GM23338 (cell line): ENCODE data around the gene UPP1. TPM values are rescaled to one million over a fixed set of nuclear protein-coding genes. Genes with fewer than 3 reads are reported as not detected.

ENCODE experiments used
- ATAC-seq: fragments of 200-7000 bp; cut with Tn5 transposase; 3 replicates; pipeline ENCODE4 v1.9.1; 2020
- DNase-seq: peaks from one replicate; pipeline ENCODE4 v3.0.0-alpha.2; 2015; ENCODE audit warnings: low spot score
- H2AFZ ChIP-seq: fragments of 200-600 bp; sonication (generic); 2 replicates; pipeline ENCODE4 v1.8.0; 2016; ENCODE audit warnings: antibody characterized with exemption, mild to moderate bottlenecking, moderate library complexity
- H3F3A ChIP-seq: fragments of 200-600 bp; sonication (generic); replicated peaks from 2 replicates; pipeline ENCODE4 v1.8.0; 2017; ENCODE audit warnings: antibody characterized with exemption, mixed run types, low read depth
- H3K27ac ChIP-seq: fragments of 200-600 bp; sonication (generic); 2 replicates; pipeline ENCODE4 v1.6.1; 2016; ENCODE audit warnings: low read depth
- H3K27me3 ChIP-seq: fragments of 200-600 bp; sonication (generic); 2 replicates; pipeline ENCODE4 v1.8.0; 2016; ENCODE audit warnings: mild to moderate bottlenecking, mixed run types, moderate library complexity; ENCODE audit not compliant: insufficient read depth
- H3K36me3 ChIP-seq: fragments of 200-600 bp; sonication (generic); 2 replicates; pipeline ENCODE4 v1.8.0; 2016; ENCODE audit warnings: mild to moderate bottlenecking; ENCODE audit not compliant: insufficient read depth
- H3K4me1 ChIP-seq: fragments of 200-600 bp; sonication (generic); 2 replicates; pipeline ENCODE4 v1.8.0; 2016; ENCODE audit warnings: mild to moderate bottlenecking, moderate library complexity; ENCODE audit not compliant: insufficient read depth
- H3K4me2 ChIP-seq: fragments of 200-600 bp; sonication (generic); 2 replicates; pipeline ENCODE4 v1.7.1; 2017; ENCODE audit warnings: mixed run types
- H3K4me3 ChIP-seq: fragments of 200-600 bp; sonication (generic); 2 replicates; pipeline ENCODE4 v1.6.1; 2016; ENCODE audit warnings: mixed run types
- H3K79me2 ChIP-seq: fragments of 200-600 bp; sonication (generic); replicated peaks from 2 replicates; pipeline ENCODE4 v1.8.0; 2017; ENCODE audit warnings: mild to moderate bottlenecking; ENCODE audit not compliant: insufficient read depth
- H3K9me2 ChIP-seq: fragments of 200-600 bp; sonication (generic); 2 replicates; pipeline ENCODE4 v1.8.0; 2017; ENCODE audit not compliant: insufficient read depth
- H4K20me1 ChIP-seq: fragments of 200-600 bp; sonication (generic); replicated peaks from 2 replicates; pipeline ENCODE4 v1.8.0; 2017; ENCODE audit warnings: mild to moderate bottlenecking; ENCODE audit not compliant: insufficient read depth
- H3K27ac Mint-ChIP-seq: 2 replicates; pipeline ENCODE4 v1.8.0; 2020; ENCODE audit warnings: inconsistent platforms, mild to moderate bottlenecking, moderate library complexity, mixed read lengths
- H3K27me3 Mint-ChIP-seq: 3 replicates; pipeline ENCODE4 v1.8.0; 2022; ENCODE audit warnings: low read depth, mild to moderate bottlenecking, moderate library complexity, mixed read lengths, inconsistent platforms; ENCODE audit not compliant: insufficient read depth, poor library complexity
- H3K36me3 Mint-ChIP-seq: 3 replicates; pipeline ENCODE4 v1.8.0; 2021; ENCODE audit warnings: low read depth, mild to moderate bottlenecking, inconsistent platforms, moderate library complexity, mixed read lengths
- H3K4me1 Mint-ChIP-seq: 3 replicates; pipeline ENCODE4 v1.8.0; 2020; ENCODE audit warnings: mild to moderate bottlenecking, inconsistent platforms, mixed read lengths
- H3K4me3 Mint-ChIP-seq: 3 replicates; pipeline ENCODE4 v1.8.0; 2021; ENCODE audit warnings: moderate library complexity, mild to moderate bottlenecking, inconsistent platforms, mixed read lengths
- H3K9me3 Mint-ChIP-seq: 3 replicates; pipeline ENCODE4 v1.8.0; 2020; ENCODE audit warnings: moderate library complexity, mild to moderate bottlenecking, inconsistent platforms, mixed read lengths
- CREB1 ChIP-seq: fragments of 250-450 bp; sonication (Bioruptor Pico); IDR thresholded peaks from 2 replicates; pipeline ENCODE4 v1.5.0; 2020; ENCODE audit warnings: low read depth, mild to moderate bottlenecking, moderate library complexity
- EZH2 ChIP-seq: fragments of 200-600 bp; sonication (generic); IDR thresholded peaks from one replicate; pipeline ENCODE4 v1.8.0; 2017; ENCODE audit warnings: antibody characterized with exemption, mild to moderate bottlenecking, low read depth; ENCODE audit not compliant: unreplicated experiment
- EZH2phosphoT487 ChIP-seq: fragments of 200-600 bp; sonication (generic); IDR thresholded peaks from one replicate; pipeline ENCODE4 v1.8.1; 2018; ENCODE audit warnings: antibody characterized with exemption; ENCODE audit not compliant: unreplicated experiment
- JUNB ChIP-seq: IDR thresholded peaks from one replicate; pipeline ENCODE4 v1.6.1; 2016; ENCODE audit warnings: antibody characterized with exemption; ENCODE audit not compliant: unreplicated experiment
- NANOG ChIP-seq: IDR thresholded peaks from 2 replicates; pipeline ENCODE4 v1.6.1; 2016; ENCODE audit warnings: antibody characterized with exemption, borderline replicate concordance
- POLR2AphosphoS5 ChIP-seq: IDR thresholded peaks from 2 replicates; pipeline ENCODE4 v1.6.1; 2016; ENCODE audit warnings: antibody characterized with exemption, low read depth
- STAT1 ChIP-seq: IDR thresholded peaks from one replicate; pipeline ENCODE4 v1.6.1; 2016; ENCODE audit warnings: antibody characterized with exemption; ENCODE audit not compliant: unreplicated experiment
- ZNF114 ChIP-seq: fragments of 250-450 bp; sonication (Bioruptor Pico); IDR thresholded peaks from 2 replicates; pipeline ENCODE4 v1.5.0; 2020; ENCODE audit warnings: mild to moderate bottlenecking, moderate library complexity
- ZNF331 ChIP-seq: fragments of 250-450 bp; sonication (Bioruptor Pico); IDR thresholded peaks from 2 replicates; pipeline ENCODE4 v1.5.0; 2020; ENCODE audit warnings: low read depth, mild to moderate bottlenecking, moderate library complexity
- polyA plus RNA-seq: library from polyadenylated mRNA; unstranded; fragments of >200 nt; fragmentation: Nextera tagmentation; extraction: Ambion mirVana; gene quantifications from 2 replicates; pipeline ENCODE4 v1.2.1, GENCODE V29; 2016
- total RNA-seq: library from RNA; depleted of rRNA; stranded (reverse); fragments of >200 nt; shearing (Covaris generic); gene quantifications from 2 replicates; pipeline ENCODE4 v1.2.3, GENCODE V29; 2014
- TF ChIP-seq, protein P1 (sequence below): fragments of 250-450 bp; sonication (Bioruptor Pico); IDR thresholded peaks from 2 replicates; pipeline ENCODE4 v1.5.0; 2020; ENCODE audit warnings: mild to moderate bottlenecking, moderate library complexity
- TF ChIP-seq, protein P2 (sequence below): IDR thresholded peaks from 2 replicates; pipeline ENCODE4 v1.6.1; 2016; ENCODE audit warnings: antibody characterized with exemption
- TF ChIP-seq, protein P3 (sequence below): IDR thresholded peaks from one replicate; pipeline ENCODE4 v1.6.1; 2018; ENCODE audit warnings: antibody characterized with exemption; ENCODE audit not compliant: unreplicated experiment
- TF ChIP-seq, protein P4 (sequence below), 2 experiments: fragments of 200-600 bp in 1 of 2; sonication (generic) in 1 of 2; conservative IDR thresholded peaks; 2 replicates each; pipeline versions ENCODE4 v1.5.1 to v1.6.1; 2016 to 2017; ENCODE audit warnings: antibody characterized with exemption in 2 of 2, low read depth in 2 of 2, mild to moderate bottlenecking in 2 of 2, moderate library complexity in 1 of 2

Gene UPP1
- total and polyA plus RNA-seq, 2 experiments from 2014 or later, result 22.7 to 43.5 TPM

DNA sequence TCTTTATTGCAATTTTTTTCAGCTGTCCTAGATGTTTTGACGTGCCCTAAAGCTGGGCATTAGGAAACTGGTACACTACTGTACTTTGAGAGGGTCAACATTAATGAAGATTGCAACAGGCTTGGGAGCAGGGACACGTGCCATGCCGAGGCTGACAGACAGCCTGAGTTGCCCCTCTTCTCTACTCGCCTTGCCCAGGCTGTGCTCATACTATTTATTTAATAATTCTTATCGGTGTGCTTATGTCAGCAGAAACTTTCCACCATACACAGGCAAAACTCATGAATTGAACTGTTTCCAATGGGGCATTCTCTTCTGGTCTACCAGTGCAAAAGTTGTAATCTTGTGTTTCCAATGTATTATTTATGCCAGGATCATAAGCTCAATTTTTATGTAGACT lies 29.4 kb upstream of the UPP1 start:
- no peaks in the 10 kb centered on the region for H3K36me3 Mint-ChIP-seq
- H2AFZ ChIP-seq, result no peak overlapping the region
- H3K27me3 ChIP-seq, result no peaks in the 10 kb centered on the region
- no peaks in the 10 kb centered on the region for H3F3A ChIP-seq
- H3K79me2 ChIP-seq, result no peaks in the 10 kb centered on the region
- H3K9me2 ChIP-seq, result no peaks in the 10 kb centered on the region
- ATAC-seq, result no peak
- TF ChIP-seq JUNB, result no peak
- TF ChIP-seq, protein P1, sequence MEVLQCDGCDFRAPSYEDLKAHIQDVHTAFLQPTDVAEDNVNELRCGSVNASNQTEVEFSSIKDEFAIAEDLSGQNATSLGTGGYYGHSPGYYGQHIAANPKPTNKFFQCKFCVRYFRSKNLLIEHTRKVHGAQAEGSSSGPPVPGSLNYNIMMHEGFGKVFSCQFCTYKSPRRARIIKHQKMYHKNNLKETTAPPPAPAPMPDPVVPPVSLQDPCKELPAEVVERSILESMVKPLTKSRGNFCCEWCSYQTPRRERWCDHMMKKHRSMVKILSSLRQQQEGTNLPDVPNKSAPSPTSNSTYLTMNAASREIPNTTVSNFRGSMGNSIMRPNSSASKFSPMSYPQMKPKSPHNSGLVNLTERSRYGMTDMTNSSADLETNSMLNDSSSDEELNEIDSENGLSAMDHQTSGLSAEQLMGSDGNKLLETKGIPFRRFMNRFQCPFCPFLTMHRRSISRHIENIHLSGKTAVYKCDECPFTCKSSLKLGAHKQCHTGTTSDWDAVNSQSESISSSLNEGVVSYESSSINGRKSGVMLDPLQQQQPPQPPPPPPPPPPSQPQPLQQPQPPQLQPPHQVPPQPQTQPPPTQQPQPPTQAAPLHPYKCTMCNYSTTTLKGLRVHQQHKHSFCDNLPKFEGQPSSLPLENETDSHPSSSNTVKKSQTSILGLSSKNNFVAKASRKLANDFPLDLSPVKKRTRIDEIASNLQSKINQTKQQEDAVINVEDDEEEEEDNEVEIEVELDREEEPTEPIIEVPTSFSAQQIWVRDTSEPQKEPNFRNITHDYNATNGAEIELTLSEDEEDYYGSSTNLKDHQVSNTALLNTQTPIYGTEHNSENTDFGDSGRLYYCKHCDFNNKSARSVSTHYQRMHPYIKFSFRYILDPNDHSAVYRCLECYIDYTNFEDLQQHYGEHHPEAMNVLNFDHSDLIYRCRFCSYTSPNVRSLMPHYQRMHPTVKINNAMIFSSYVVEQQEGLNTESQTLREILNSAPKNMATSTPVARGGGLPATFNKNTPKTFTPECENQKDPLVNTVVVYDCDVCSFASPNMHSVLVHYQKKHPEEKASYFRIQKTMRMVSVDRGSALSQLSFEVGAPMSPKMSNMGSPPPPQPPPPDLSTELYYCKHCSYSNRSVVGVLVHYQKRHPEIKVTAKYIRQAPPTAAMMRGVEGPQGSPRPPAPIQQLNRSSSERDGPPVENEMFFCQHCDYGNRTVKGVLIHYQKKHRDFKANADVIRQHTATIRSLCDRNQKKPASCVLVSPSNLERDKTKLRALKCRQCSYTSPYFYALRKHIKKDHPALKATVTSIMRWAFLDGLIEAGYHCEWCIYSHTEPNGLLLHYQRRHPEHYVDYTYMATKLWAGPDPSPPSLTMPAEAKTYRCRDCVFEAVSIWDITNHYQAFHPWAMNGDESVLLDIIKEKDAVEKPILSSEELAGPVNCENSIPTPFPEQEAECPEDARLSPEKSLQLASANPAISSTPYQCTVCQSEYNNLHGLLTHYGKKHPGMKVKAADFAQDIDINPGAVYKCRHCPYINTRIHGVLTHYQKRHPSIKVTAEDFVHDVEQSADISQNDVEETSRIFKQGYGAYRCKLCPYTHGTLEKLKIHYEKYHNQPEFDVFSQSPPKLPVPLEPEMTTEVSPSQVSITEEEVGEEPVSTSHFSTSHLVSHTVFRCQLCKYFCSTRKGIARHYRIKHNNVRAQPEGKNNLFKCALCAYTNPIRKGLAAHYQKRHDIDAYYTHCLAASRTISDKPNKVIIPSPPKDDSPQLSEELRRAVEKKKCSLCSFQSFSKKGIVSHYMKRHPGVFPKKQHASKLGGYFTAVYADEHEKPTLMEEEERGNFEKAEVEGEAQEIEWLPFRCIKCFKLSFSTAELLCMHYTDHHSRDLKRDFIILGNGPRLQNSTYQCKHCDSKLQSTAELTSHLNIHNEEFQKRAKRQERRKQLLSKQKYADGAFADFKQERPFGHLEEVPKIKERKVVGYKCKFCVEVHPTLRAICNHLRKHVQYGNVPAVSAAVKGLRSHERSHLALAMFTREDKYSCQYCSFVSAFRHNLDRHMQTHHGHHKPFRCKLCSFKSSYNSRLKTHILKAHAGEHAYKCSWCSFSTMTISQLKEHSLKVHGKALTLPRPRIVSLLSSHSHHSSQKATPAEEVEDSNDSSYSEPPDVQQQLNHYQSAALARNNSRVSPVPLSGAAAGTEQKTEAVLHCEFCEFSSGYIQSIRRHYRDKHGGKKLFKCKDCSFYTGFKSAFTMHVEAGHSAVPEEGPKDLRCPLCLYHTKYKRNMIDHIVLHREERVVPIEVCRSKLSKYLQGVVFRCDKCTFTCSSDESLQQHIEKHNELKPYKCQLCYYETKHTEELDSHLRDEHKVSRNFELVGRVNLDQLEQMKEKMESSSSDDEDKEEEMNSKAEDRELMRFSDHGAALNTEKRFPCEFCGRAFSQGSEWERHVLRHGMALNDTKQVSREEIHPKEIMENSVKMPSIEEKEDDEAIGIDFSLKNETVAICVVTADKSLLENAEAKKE (CRISPR knock-in tag), result no peak
- no peak for TF ChIP-seq ZNF114 (CRISPR knock-in tag)
- TF ChIP-seq, protein P2, sequence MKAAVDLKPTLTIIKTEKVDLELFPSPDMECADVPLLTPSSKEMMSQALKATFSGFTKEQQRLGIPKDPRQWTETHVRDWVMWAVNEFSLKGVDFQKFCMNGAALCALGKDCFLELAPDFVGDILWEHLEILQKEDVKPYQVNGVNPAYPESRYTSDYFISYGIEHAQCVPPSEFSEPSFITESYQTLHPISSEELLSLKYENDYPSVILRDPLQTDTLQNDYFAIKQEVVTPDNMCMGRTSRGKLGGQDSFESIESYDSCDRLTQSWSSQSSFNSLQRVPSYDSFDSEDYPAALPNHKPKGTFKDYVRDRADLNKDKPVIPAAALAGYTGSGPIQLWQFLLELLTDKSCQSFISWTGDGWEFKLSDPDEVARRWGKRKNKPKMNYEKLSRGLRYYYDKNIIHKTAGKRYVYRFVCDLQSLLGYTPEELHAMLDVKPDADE, result no peak
- no peak for TF ChIP-seq ZNF331 (CRISPR knock-in tag)
- no peak for TF ChIP-seq POLR2AphosphoS5
- no peak for TF ChIP-seq EZH2phosphoT487
- no peak for TF ChIP-seq EZH2
- TF ChIP-seq CREB1, result no peak
- TF ChIP-seq NANOG, result no peak
- TF ChIP-seq, protein P3, sequence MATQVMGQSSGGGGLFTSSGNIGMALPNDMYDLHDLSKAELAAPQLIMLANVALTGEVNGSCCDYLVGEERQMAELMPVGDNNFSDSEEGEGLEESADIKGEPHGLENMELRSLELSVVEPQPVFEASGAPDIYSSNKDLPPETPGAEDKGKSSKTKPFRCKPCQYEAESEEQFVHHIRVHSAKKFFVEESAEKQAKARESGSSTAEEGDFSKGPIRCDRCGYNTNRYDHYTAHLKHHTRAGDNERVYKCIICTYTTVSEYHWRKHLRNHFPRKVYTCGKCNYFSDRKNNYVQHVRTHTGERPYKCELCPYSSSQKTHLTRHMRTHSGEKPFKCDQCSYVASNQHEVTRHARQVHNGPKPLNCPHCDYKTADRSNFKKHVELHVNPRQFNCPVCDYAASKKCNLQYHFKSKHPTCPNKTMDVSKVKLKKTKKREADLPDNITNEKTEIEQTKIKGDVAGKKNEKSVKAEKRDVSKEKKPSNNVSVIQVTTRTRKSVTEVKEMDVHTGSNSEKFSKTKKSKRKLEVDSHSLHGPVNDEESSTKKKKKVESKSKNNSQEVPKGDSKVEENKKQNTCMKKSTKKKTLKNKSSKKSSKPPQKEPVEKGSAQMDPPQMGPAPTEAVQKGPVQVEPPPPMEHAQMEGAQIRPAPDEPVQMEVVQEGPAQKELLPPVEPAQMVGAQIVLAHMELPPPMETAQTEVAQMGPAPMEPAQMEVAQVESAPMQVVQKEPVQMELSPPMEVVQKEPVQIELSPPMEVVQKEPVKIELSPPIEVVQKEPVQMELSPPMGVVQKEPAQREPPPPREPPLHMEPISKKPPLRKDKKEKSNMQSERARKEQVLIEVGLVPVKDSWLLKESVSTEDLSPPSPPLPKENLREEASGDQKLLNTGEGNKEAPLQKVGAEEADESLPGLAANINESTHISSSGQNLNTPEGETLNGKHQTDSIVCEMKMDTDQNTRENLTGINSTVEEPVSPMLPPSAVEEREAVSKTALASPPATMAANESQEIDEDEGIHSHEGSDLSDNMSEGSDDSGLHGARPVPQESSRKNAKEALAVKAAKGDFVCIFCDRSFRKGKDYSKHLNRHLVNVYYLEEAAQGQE, result no peak
- TF ChIP-seq STAT1, result no peak
- TF ChIP-seq, protein P4, sequence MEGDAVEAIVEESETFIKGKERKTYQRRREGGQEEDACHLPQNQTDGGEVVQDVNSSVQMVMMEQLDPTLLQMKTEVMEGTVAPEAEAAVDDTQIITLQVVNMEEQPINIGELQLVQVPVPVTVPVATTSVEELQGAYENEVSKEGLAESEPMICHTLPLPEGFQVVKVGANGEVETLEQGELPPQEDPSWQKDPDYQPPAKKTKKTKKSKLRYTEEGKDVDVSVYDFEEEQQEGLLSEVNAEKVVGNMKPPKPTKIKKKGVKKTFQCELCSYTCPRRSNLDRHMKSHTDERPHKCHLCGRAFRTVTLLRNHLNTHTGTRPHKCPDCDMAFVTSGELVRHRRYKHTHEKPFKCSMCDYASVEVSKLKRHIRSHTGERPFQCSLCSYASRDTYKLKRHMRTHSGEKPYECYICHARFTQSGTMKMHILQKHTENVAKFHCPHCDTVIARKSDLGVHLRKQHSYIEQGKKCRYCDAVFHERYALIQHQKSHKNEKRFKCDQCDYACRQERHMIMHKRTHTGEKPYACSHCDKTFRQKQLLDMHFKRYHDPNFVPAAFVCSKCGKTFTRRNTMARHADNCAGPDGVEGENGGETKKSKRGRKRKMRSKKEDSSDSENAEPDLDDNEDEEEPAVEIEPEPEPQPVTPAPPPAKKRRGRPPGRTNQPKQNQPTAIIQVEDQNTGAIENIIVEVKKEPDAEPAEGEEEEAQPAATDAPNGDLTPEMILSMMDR (conservative IDR thresholded peaks at IDR 0.05; ENCODE audit: low read depth in 2 of 2), result no peak
- H3K27ac ChIP-seq, result no peak overlapping the region
- H3K4me2 ChIP-seq, result no peak overlapping the region
- no peaks in the 10 kb centered on the region for H3K4me1 Mint-ChIP-seq
- H3K4me1 ChIP-seq, result no peaks in the 10 kb centered on the region
- H3K4me3 ChIP-seq, result no peak overlapping the region
- H3K27ac Mint-ChIP-seq, result no peak overlapping the region
- no peak overlapping the region for H3K4me3 Mint-ChIP-seq
- H3K9me3 Mint-ChIP-seq, result peaks cover 10% of the 10 kb centered on the region; the same call in 2 of the 3 replicates
- peaks cover 1% of the 10 kb centered on the region for H3K27me3 Mint-ChIP-seq
- DNase-seq, result no peak
- no peaks in the 10 kb centered on the region for H4K20me1 ChIP-seq
- no peaks in the 10 kb centered on the region for H3K36me3 ChIP-seq
